H1 (cell line): Measurements from ENCODE around the gene LRTM2. TPM values are rescaled to one million over a fixed set of nuclear protein-coding genes. Genes with fewer than 3 reads are reported as not detected.

ENCODE experiments used
- CTCF ChIA-PET: fragments of 300-600 bp; sonication (Branson Sonifier 250); formaldehyde crosslinking; loops from one replicate; lab custom pipeline; 2021; ENCODE audit not compliant: partially characterized antibody; lab: Charles Lee
- POLR2A ChIA-PET: fragments of 300-600 bp; sonication (Branson Sonifier 250); formaldehyde crosslinking; loops from one replicate; lab custom pipeline; 2021; ENCODE audit warnings: inconsistent platforms; ENCODE audit not compliant: partially characterized antibody; lab: Charles Lee
- DNase-seq, 2 experiments: peaks; one replicate each; pipeline versions ENCODE4 v3.0.0 to v3.0.0-alpha.2; 2010 to 2022; ENCODE audit warnings: low spot score in 2 of 2, low read depth in 1 of 2, mixed read lengths in 1 of 2
- FAIRE-seq: peaks from 2 replicates; lab custom pipeline; 2011; peaks lifted over from hg19 to GRCh38; lab: Jason Lieb, UNC
- H2AFZ ChIP-seq: 2 replicates; pipeline ENCODE4 v1.8.1; 2012; ENCODE audit warnings: low read length, inconsistent platforms
- H2AK5ac ChIP-seq: 2 replicates; pipeline ENCODE4 v1.6.1; 2013; ENCODE audit warnings: low read depth, low read length
- H2BK120ac ChIP-seq: replicated peaks from 2 replicates; pipeline ENCODE3; 2013; ENCODE audit warnings: low read depth, low read length, inconsistent platforms
- H2BK12ac ChIP-seq: 2 replicates; pipeline ENCODE4 v1.6.1; 2013; ENCODE audit warnings: low read depth, low read length
- H2BK15ac ChIP-seq: 2 replicates; pipeline ENCODE4 v1.6.1; 2013; ENCODE audit warnings: low read length
- H2BK20ac ChIP-seq: 2 replicates; pipeline ENCODE4 v1.6.1; 2013; ENCODE audit warnings: low read length
- H2BK5ac ChIP-seq: 2 replicates; pipeline ENCODE4 v1.6.1; 2013; ENCODE audit warnings: low read depth, low read length
- H3K14ac ChIP-seq: 2 replicates; pipeline ENCODE4 v1.6.1; 2013; ENCODE audit warnings: inconsistent platforms; ENCODE audit not compliant: insufficient read length
- H3K18ac ChIP-seq: 2 replicates; pipeline ENCODE4 v1.6.1; 2013; ENCODE audit warnings: low read length; ENCODE audit errors: extremely low read depth
- H3K23ac ChIP-seq: 2 replicates; pipeline ENCODE4 v1.6.1; 2013; ENCODE audit warnings: inconsistent platforms; ENCODE audit not compliant: insufficient read length
- H3K23me2 ChIP-seq: 2 replicates; pipeline ENCODE4 v1.6.1; 2013; ENCODE audit warnings: low read depth, low read length
- H3K27ac ChIP-seq: 2 replicates; pipeline ENCODE4 v1.6.1; 2011; ENCODE audit warnings: low read depth, low read length, inconsistent platforms
- H3K27me3 ChIP-seq, 4 experiments: replicated peaks in 1 of 4; 1 replicate in 1 of 4; 2 replicates in 3 of 4; pipeline versions ENCODE4 v1.6.1 to v1.8.1; 2011 to 2013; ENCODE audit warnings: low read length in 3 of 4, mild to moderate bottlenecking in 3 of 4, inconsistent platforms in 2 of 4, mixed read lengths in 2 of 4, moderate library complexity in 1 of 4; ENCODE audit not compliant: control insufficient read depth in 3 of 4, insufficient read depth in 3 of 4; ENCODE audit errors: extremely low read depth in 1 of 4
- H3K36me3 ChIP-seq, 4 experiments: 2 replicates each; pipeline versions ENCODE4 v1.6.1 to v1.8.1; 2011 to 2013; ENCODE audit warnings: mild to moderate bottlenecking in 4 of 4, low read length in 3 of 4, moderate library complexity in 2 of 4, control low read depth in 1 of 4, inconsistent platforms in 1 of 4; ENCODE audit not compliant: insufficient read depth in 4 of 4, control insufficient read depth in 2 of 4
- H3K4ac ChIP-seq: replicated peaks from 2 replicates; pipeline ENCODE3; 2013; ENCODE audit warnings: low read length, low read depth, mixed read lengths, inconsistent platforms; ENCODE audit not compliant: insufficient read length
- H3K4me1 ChIP-seq, 4 experiments: replicated peaks in 1 of 4; 1 replicate in 1 of 4; 2 replicates in 3 of 4; pipeline versions ENCODE4 v1.6.1 to v1.8.1; 2011 to 2013; ENCODE audit warnings: low read length in 3 of 4, inconsistent platforms in 2 of 4, mixed read lengths in 1 of 4; ENCODE audit not compliant: insufficient read depth in 4 of 4, control insufficient read depth in 3 of 4
- H3K4me2 ChIP-seq, 2 experiments: 2 replicates each; pipeline versions ENCODE4 v1.6.1 to v1.8.1; 2011 to 2013; ENCODE audit warnings: low read depth in 2 of 2, low read length in 2 of 2, control low read depth in 1 of 2, inconsistent platforms in 1 of 2, mild to moderate bottlenecking in 1 of 2; ENCODE audit not compliant: insufficient read depth in 1 of 2
- H3K4me3 ChIP-seq, 4 experiments: fragments of 200-600, 300-600 bp in 1 of 4; sonication (generic), shearing (Covaris generic), sonication (Bioruptor Twin) in 1 of 4; 2 replicates each; pipeline versions ENCODE4 v1.5.1 to v1.8.1; 2011 to 2016; ENCODE audit warnings: low read length in 4 of 4, low read depth in 3 of 4, control low read depth in 2 of 4, inconsistent platforms in 2 of 4, mild to moderate bottlenecking in 2 of 4, mixed read lengths in 1 of 4, moderate library complexity in 1 of 4; ENCODE audit not compliant: insufficient read depth in 2 of 4; ENCODE audit errors: extremely low read depth in 1 of 4
- H3K56ac ChIP-seq: replicated peaks from 2 replicates; pipeline ENCODE3; 2013; ENCODE audit warnings: low read depth, mild to moderate bottlenecking, mixed read lengths, low read length, inconsistent platforms; ENCODE audit not compliant: insufficient read length
- H3K79me1 ChIP-seq: 2 replicates; pipeline ENCODE4 v1.6.1; 2013; ENCODE audit warnings: low read depth, low read length, control low read depth
- H3K79me2 ChIP-seq, 2 experiments: 2 replicates each; pipeline versions ENCODE4 v1.6.1 to v1.8.1; 2012 to 2013; ENCODE audit warnings: low read length in 2 of 2, mild to moderate bottlenecking in 2 of 2, inconsistent platforms in 1 of 2; ENCODE audit not compliant: insufficient read depth in 2 of 2, control insufficient read depth in 1 of 2
- H3K9ac ChIP-seq, 4 experiments: replicated peaks in 1 of 4; 1 replicate in 1 of 4; 2 replicates in 3 of 4; pipeline versions ENCODE4 v1.6.1 to v1.8.1; 2011 to 2013; ENCODE audit warnings: low read depth in 3 of 4, low read length in 3 of 4, control low read depth in 2 of 4, mild to moderate bottlenecking in 2 of 4, moderate library complexity in 2 of 4, inconsistent platforms in 1 of 4; ENCODE audit errors: extremely low read depth in 1 of 4
- H3K9me3 ChIP-seq, 2 experiments: 2 replicates each; pipeline versions ENCODE4 v1.6.1 to v1.8.1; 2012 to 2013; ENCODE audit warnings: mild to moderate bottlenecking in 2 of 2, moderate library complexity in 2 of 2, control low read depth in 1 of 2, inconsistent platforms in 1 of 2, low read depth in 1 of 2, low read length in 1 of 2, mixed read lengths in 1 of 2; ENCODE audit not compliant: insufficient read depth in 2 of 2
- H4K20me1 ChIP-seq, 2 experiments: replicated peaks in 1 of 2; 2 replicates each; pipeline versions ENCODE3 to v1.8.1; 2011 to 2013; ENCODE audit warnings: inconsistent platforms in 2 of 2, low read length in 2 of 2, mild to moderate bottlenecking in 1 of 2; ENCODE audit not compliant: insufficient read depth in 2 of 2, control insufficient read depth in 1 of 2
- H4K5ac ChIP-seq: 2 replicates; pipeline ENCODE4 v1.6.1; 2013; ENCODE audit warnings: low read length, low read depth, mixed read lengths, inconsistent platforms; ENCODE audit not compliant: insufficient read length
- H4K8ac ChIP-seq: 2 replicates; pipeline ENCODE4 v1.8.0; 2013; ENCODE audit warnings: mild to moderate bottlenecking, moderate library complexity, low read length, inconsistent platforms; ENCODE audit not compliant: insufficient read depth; ENCODE audit errors: extremely low read depth
- H4K91ac ChIP-seq: replicated peaks from 2 replicates; pipeline ENCODE3; 2013; ENCODE audit warnings: low read length, mixed read lengths, inconsistent platforms; ENCODE audit not compliant: insufficient read length
- KDM5A ChIP-seq: fragments of 200-600 bp; IDR thresholded peaks from 2 replicates; pipeline ENCODE4 v1.7.1; 2012; ENCODE audit warnings: mild to moderate bottlenecking, low read length, inconsistent platforms, mixed read lengths
- RAD21 ChIP-seq, 2 experiments: IDR thresholded peaks in 1 of 2; conservative IDR thresholded peaks in 1 of 2; 2 replicates each; pipeline ENCODE4 v1.6.1; 2011; ENCODE audit warnings: low read depth in 2 of 2, low read length in 2 of 2, improper control_type of control experiment in 1 of 2, inconsistent platforms in 1 of 2, mild to moderate bottlenecking in 1 of 2, moderate library complexity in 1 of 2
- WGBS, 2 experiments: shearing (Covaris generic) in 1 of 2; methylation state at CpG; one replicate each; pipeline versions ENCODE4 v1.1.6 to v1.1.7; 2013 to 2015; ENCODE audit warnings: low lambda C conversion rate in 2 of 2, mixed read lengths in 2 of 2, inconsistent platforms in 1 of 2, low coverage in 1 of 2, missing lambda C conversion rate in 1 of 2; ENCODE audit not compliant: insufficient replicate concordance in 2 of 2, insufficient coverage in 1 of 2, insufficient read length in 1 of 2; ENCODE audit errors: extremely low coverage in 1 of 2, missing lambda C conversion rate in 1 of 2; 5-methylcytosine and 5-hydroxymethylcytosine counted together
- polyA plus RNA-seq, 7 experiments: library from polyadenylated mRNA; depleted of rRNA in 3 of 7; stranded (reverse) in 5 of 7; unstranded in 2 of 7; fragments of >200 nt in 5 of 7; fragments of 200-250 nt in 2 of 7; gene quantifications; 1 replicate in 5 of 7; 2 replicates in 1 of 7; 4 replicates in 1 of 7; pipeline versions ENCODE4 v1.2.1 to v1.2.3, GENCODE V29; 2011 to 2013; ENCODE audit warnings: missing spikeins in 2 of 7, mixed read lengths in 2 of 7
- total RNA-seq: library from RNA; stranded (reverse); fragmentation: NEBNext Ultra II Directional; extraction: Animal tissue kit (Norgen Biotek cat#: 25700); gene quantifications from 2 replicates; pipeline ENCODE4 v1.2.1, GENCODE V29; 2021
- TF ChIP-seq, protein P1 (sequence below): IDR thresholded peaks from 2 replicates; pipeline ENCODE4 v1.6.1; 2011; ENCODE audit warnings: low read length, improper control_type of control experiment
- TF ChIP-seq, protein P2 (sequence below), 3 experiments: IDR thresholded peaks; 1 replicate in 2 of 3; 2 replicates in 1 of 3; pipeline versions ENCODE4 v1.5.1 to v1.6.1; 2011; ENCODE audit warnings: low read length in 3 of 3, mild to moderate bottlenecking in 3 of 3, inconsistent platforms in 2 of 3, low read depth in 1 of 3, moderate library complexity in 1 of 3; ENCODE audit not compliant: insufficient read depth in 1 of 3; ENCODE audit errors: control extremely low read depth in 1 of 3

LRTM2 gene
- total and polyA plus RNA-seq, 2 of the 8 experiments (the other 6 are each of a cell fraction or from before 2014, with no cell fraction given) = 0.06 TPM; not detected in 1

DNA sequence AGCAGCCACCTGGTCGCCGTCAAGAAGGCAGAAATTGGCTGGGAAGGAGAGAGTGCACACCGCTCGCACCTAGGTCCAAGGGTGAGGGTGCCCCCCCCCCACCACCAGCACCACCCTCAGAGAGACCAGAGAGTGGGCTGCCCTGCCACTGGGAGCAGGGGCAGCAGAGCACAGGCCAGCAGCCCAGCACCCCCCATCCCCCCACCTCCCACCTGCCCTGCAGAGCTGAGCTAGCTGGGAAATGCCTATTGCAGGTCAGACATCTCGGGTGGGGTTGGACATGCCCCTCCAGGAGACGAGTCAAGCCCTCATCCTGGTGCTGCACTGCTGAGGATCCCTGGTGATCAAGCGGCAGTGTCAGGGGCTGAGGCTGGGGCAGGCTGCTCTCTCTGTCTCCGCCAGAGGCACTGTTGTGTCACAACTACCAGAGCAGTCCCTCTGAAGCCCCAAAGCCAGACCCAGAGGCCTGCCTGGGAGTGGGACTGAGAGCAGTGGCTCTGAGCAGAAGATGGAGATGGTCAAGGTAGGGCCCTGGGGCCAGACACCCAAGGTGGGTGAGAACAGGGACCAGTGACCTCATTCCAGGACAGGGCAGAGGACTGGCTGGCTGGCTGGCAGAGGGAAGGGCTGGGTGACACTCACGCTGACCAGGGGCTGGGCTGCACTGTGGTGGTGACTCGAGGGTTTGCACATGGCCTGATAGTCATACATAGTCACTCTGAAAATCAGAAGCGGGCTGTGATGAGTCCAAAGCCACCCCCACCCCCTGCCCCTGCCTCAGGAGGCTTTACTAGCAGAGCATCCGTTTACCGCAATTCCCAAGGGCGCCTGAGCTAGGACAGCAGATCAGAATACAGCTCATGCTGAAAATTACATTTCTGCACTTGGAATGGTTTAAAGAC, 19.7 kb upstream of the LRTM2 start:
- DNase-seq = peak in 1 of 2 experiments; percentile 68
- CTCF ChIA-PET = interaction anchor here (0.6 to 14.3 kb wide), 28 partner anchors 9 to 890 kb away, joined by 3 to 188 read pairs (median 4); partner anchors contain the start of gene CACNA2D4
- no peak overlapping the region for H3K4me3 ChIP-seq
- peaks cover 0 to 9% (median 1%) of the 10 kb centered on the region in 4 experiments; a peak in 5 of 7 replicates for H3K4me1 ChIP-seq
- H3K27ac ChIP-seq = no peak overlapping the region
- H4K8ac ChIP-seq = peak overlapping the region; percentile 12; the same call in 1 of the 2 replicates
- no peak overlapping the region for H2BK12ac ChIP-seq
- no peak overlapping the region for H2AFZ ChIP-seq
- no peak overlapping the region for H3K4me2 ChIP-seq
- no peak overlapping the region for H4K5ac ChIP-seq
- H3K56ac ChIP-seq = no peak overlapping the region
- H2BK15ac ChIP-seq = no peak overlapping the region
- H2BK20ac ChIP-seq = no peak overlapping the region
- no peak overlapping the region for H3K4ac ChIP-seq
- H3K14ac ChIP-seq = no peak overlapping the region
- no peak overlapping the region for H2BK5ac ChIP-seq
- H3K36me3 ChIP-seq = no peaks in the 10 kb centered on the region
- H3K79me2 ChIP-seq = no peaks in the 10 kb centered on the region
- TF ChIP-seq, protein P1, sequence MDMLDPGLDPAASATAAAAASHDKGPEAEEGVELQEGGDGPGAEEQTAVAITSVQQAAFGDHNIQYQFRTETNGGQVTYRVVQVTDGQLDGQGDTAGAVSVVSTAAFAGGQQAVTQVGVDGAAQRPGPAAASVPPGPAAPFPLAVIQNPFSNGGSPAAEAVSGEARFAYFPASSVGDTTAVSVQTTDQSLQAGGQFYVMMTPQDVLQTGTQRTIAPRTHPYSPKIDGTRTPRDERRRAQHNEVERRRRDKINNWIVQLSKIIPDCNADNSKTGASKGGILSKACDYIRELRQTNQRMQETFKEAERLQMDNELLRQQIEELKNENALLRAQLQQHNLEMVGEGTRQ = no peak
- peak; percentile 77 to 84 for TF ChIP-seq RAD21 (IDR thresholded peaks at IDR 0.05 in 1 of 2, conservative IDR thresholded peaks at IDR 0.05 in 1 of 2; ENCODE audit: low read depth in 2 of 2, low read length in 2 of 2)
- no peak for TF ChIP-seq KDM5A
- TF ChIP-seq, protein P2, sequence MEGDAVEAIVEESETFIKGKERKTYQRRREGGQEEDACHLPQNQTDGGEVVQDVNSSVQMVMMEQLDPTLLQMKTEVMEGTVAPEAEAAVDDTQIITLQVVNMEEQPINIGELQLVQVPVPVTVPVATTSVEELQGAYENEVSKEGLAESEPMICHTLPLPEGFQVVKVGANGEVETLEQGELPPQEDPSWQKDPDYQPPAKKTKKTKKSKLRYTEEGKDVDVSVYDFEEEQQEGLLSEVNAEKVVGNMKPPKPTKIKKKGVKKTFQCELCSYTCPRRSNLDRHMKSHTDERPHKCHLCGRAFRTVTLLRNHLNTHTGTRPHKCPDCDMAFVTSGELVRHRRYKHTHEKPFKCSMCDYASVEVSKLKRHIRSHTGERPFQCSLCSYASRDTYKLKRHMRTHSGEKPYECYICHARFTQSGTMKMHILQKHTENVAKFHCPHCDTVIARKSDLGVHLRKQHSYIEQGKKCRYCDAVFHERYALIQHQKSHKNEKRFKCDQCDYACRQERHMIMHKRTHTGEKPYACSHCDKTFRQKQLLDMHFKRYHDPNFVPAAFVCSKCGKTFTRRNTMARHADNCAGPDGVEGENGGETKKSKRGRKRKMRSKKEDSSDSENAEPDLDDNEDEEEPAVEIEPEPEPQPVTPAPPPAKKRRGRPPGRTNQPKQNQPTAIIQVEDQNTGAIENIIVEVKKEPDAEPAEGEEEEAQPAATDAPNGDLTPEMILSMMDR (IDR thresholded peaks at IDR 0.05; ENCODE audit: control extremely low read depth in 1 of 3, insufficient read depth in 1 of 3, low read depth in 1 of 3, low read length in 3 of 3) = peak in 2 of 3 experiments; percentile 69 to 83; a peak in 3 of 4 replicates
- TF ChIP-seq, all 59 proteins: peak for 2
- H3K27me3 ChIP-seq = peaks cover 1 to 11% (median 7%) of the 10 kb centered on the region in 4 experiments; a peak in 6 of 7 replicates
- no peak overlapping the region for H2BK120ac ChIP-seq
- H3K9ac ChIP-seq = no peak overlapping the region
- peaks cover 11% of the 10 kb centered on the region for H3K23me2 ChIP-seq
- no peak overlapping the region for H4K91ac ChIP-seq
- no peaks in the 10 kb centered on the region for H3K79me1 ChIP-seq
- WGBS, 2 experiments = 78% methylated on average over 14 of the region's 14 CpGs; no CpG with 5 or more reads in 1 of the 2 experiments
- H3K9me3 ChIP-seq = no peaks in the 10 kb centered on the region
- POLR2A ChIA-PET = interaction anchor here (0.7 kb wide), 1 partner anchor 110 kb away, joined by 3 read pairs; the partner anchor contains the start of gene ADIPOR2
- H2AK5ac ChIP-seq = no peak overlapping the region
- H4K20me1 ChIP-seq = no peaks in the 10 kb centered on the region
- H3K18ac ChIP-seq = no peak overlapping the region
- no peak for FAIRE-seq
- H3K23ac ChIP-seq = no peak overlapping the region
